CD4-positive, alpha-beta T cell (primary cell): ENCODE measurements around the gene SNX25. TPM values are rescaled to one million over a fixed set of nuclear protein-coding genes. Genes with fewer than 3 reads are reported as not detected.

Source experiments
- ATAC-seq: fragments of 200-7000 bp; cut with Tn5 transposase; one replicate; pipeline ENCODE4 v1.10.0; 2022; ENCODE audit warnings: mild to moderate bottlenecking; ENCODE audit not compliant: poor library complexity
- CTCF ChIA-PET: fragments of 350-600 bp; sonication (Branson Sonifier 250); formaldehyde crosslinking; loops from one replicate; lab custom pipeline; 2021; ENCODE audit warnings: antibody characterized with exemption, inconsistent platforms; lab: Charles Lee
- POLR2A ChIA-PET: fragments of 350-600 bp; sonication (Branson Sonifier 250); formaldehyde crosslinking; loops from one replicate; lab custom pipeline; 2021; ENCODE audit warnings: antibody characterized with exemption, inconsistent platforms; lab: Charles Lee
- DNase-seq, 14 experiments: peaks; one replicate each; pipeline ENCODE4 v3.0.0-alpha.2; 2013 to 2020; ENCODE audit warnings: mixed read lengths in 2 of 14
- H3K27ac ChIP-seq, 2 donors: one replicate each; pipeline versions ENCODE4 v1.5.1 to v1.7.0; 2013; ENCODE audit warnings: low read length in 2 of 2, low read depth in 1 of 2, mild to moderate bottlenecking in 1 of 2
- H3K27me3 ChIP-seq, 2 experiments: 1 replicate in 1 of 2; 2 replicates in 1 of 2; pipeline versions ENCODE4 v1.6.1 to v1.7.0; 2013; ENCODE audit warnings: low read length in 2 of 2, control low read depth in 1 of 2, mild to moderate bottlenecking in 1 of 2, moderate library complexity in 1 of 2; ENCODE audit not compliant: insufficient read depth in 2 of 2, control insufficient read depth in 1 of 2
- H3K36me3 ChIP-seq: one replicate; pipeline ENCODE4 v1.6.1; 2013; ENCODE audit warnings: low read length, control low read depth; ENCODE audit not compliant: insufficient read depth
- H3K4me1 ChIP-seq: one replicate; pipeline ENCODE4 v1.6.1; 2013; ENCODE audit warnings: low read length, control low read depth; ENCODE audit not compliant: insufficient read depth
- H3K4me3 ChIP-seq: one replicate; pipeline ENCODE4 v1.5.1; 2013; ENCODE audit warnings: mild to moderate bottlenecking, low read length, moderate library complexity
- H3K9me3 ChIP-seq, 2 experiments: 1 replicate in 1 of 2; 2 replicates in 1 of 2; pipeline versions ENCODE4 v1.6.1 to v1.7.0; 2013; ENCODE audit warnings: low read length in 2 of 2, mild to moderate bottlenecking in 2 of 2, control low read depth in 1 of 2, moderate library complexity in 1 of 2; ENCODE audit not compliant: control insufficient read depth in 1 of 2, insufficient read depth in 1 of 2
- H3K27ac Mint-ChIP-seq: one replicate; pipeline ENCODE4 v1.8.0; 2020; ENCODE audit warnings: mixed read lengths
- H3K27me3 Mint-ChIP-seq: one replicate; pipeline ENCODE4 v1.8.0; 2021; ENCODE audit warnings: mixed read lengths
- H3K36me3 Mint-ChIP-seq: one replicate; pipeline ENCODE4 v1.8.0; 2021; ENCODE audit warnings: low read depth, mixed read lengths
- H3K4me1 Mint-ChIP-seq: one replicate; pipeline ENCODE4 v1.8.0; 2021; ENCODE audit warnings: low read depth, mixed read lengths
- H3K4me3 Mint-ChIP-seq: one replicate; pipeline ENCODE4 v1.8.0; 2020; ENCODE audit warnings: mild to moderate bottlenecking, mixed read lengths
- H3K9me3 Mint-ChIP-seq: one replicate; pipeline ENCODE4 v1.8.0; 2020; ENCODE audit warnings: mixed read lengths
- CTCF ChIP-seq: fragments of 200-600 bp; IDR thresholded peaks from one replicate; pipeline ENCODE4 v1.8.0; 2022; ENCODE audit warnings: antibody characterized with exemption, mild to moderate bottlenecking
- intact Hi-C, 2 experiments: fragments of 100-400 bp; cut with DNase I in 1 of 2; cut with micrococcal nuclease in 1 of 2; formaldehyde crosslinking; loops; one replicate each; pipeline versions ENCODE4 v1.15.1 to v1.9.0; 2023 to 2025; cut with DNase I, micrococcal nuclease
- total RNA-seq, 174 experiments: library from RNA in 2 of 174; stranded (reverse) in 2 of 174; gene quantifications; one replicate each; pipeline ENCODE4 v1.2.3 and lab custom pipeline; 2021 to 2026

Gene SNX25
- total RNA-seq, 2 experiments from 2014 or later, result 7.9 to 9.1 TPM

- ATAC-seq (no peak), DNase-seq (no peak)
- ChIA-PET CTCF (interaction anchor here (2.0 kb wide), 1 partner anchor 21 kb away, joined by 4 read pairs; no protein-coding TSS in a partner anchor), POLR2A (interaction anchor here (1.6 to 2.0 kb wide), 2 partner anchors 8 to 21 kb away, joined by 4 to 13 read pairs; partner anchors contain the start of genes ANKRD37 and LRP2BP)
- no peaks in the 10 kb centered on the region for H3K9me3 Mint-ChIP-seq
- Histone ChIP-seq H3K36me3 (peaks cover 43% of the 10 kb centered on the region), H3K27ac (no peak overlapping the region), H3K9me3 (no peaks in the 10 kb centered on the region), H3K27me3 (no peaks in the 10 kb centered on the region), H3K4me1 (no peaks in the 10 kb centered on the region), H3K4me3 (no peak overlapping the region)
- intact Hi-C loops, result no loop called here
- H3K27ac Mint-ChIP-seq, result no peak overlapping the region
- H3K4me1 Mint-ChIP-seq, result no peaks in the 10 kb centered on the region
- H3K36me3 Mint-ChIP-seq, result peaks cover 72% of the 10 kb centered on the region
- no peak overlapping the region for H3K4me3 Mint-ChIP-seq
- no peaks in the 10 kb centered on the region for H3K27me3 Mint-ChIP-seq
- no peak for TF ChIP-seq CTCF
Observed at GRCh38 chr4:185404031-185404430, 194.6 kb downstream of the SNX25 start.

- Histone ChIP-seq H3K36me3 (peaks cover 48% of the 10 kb centered on the region), H3K27ac (no peak overlapping the region), H3K9me3 (no peaks in the 10 kb centered on the region), H3K4me1 (no peaks in the 10 kb centered on the region), H3K4me3 (no peak overlapping the region), H3K27me3 (no peaks in the 10 kb centered on the region)
- no peak for TF ChIP-seq CTCF
- DNase-seq (no peak), ATAC-seq (no peak)
- Mint-ChIP-seq H3K9me3 (no peaks in the 10 kb centered on the region), H3K4me3 (no peak overlapping the region), H3K4me1 (no peaks in the 10 kb centered on the region), H3K27ac (no peak overlapping the region), H3K36me3 (peaks cover 66% of the 10 kb centered on the region), H3K27me3 (no peaks in the 10 kb centered on the region)
- POLR2A ChIA-PET, result interaction anchor here (1.7 to 2.0 kb wide), 2 partner anchors 10 to 20 kb away, joined by 5 to 13 read pairs; partner anchors contain the start of genes ANKRD37 and LRP2BP
- CTCF ChIA-PET, result interaction anchor here (1.6 kb wide), 1 partner anchor 9 kb away, joined by 6 read pairs; the partner anchor contains the start of genes ANKRD37 and LRP2BP
- intact Hi-C loops, result no loop called here
Observed at GRCh38 chr4:185405296-185405999, 196.1 kb downstream of the SNX25 start.

GRCh38 chr4:185408432-185408831 lies 199.0 kb downstream of the SNX25 start:
- Mint-ChIP-seq H3K27ac (no peak overlapping the region), H3K27me3 (no peaks in the 10 kb centered on the region), H3K9me3 (no peaks in the 10 kb centered on the region), H3K36me3 (peaks cover 64% of the 10 kb centered on the region), H3K4me3 (no peak overlapping the region), H3K4me1 (no peaks in the 10 kb centered on the region)
- no peaks in the 10 kb centered on the region for H3K4me1 ChIP-seq
- no peaks in the 10 kb centered on the region for H3K9me3 ChIP-seq
- ATAC-seq, result no peak
- CTCF ChIA-PET, result no interaction called here
- no peak for TF ChIP-seq CTCF
- H3K27me3 ChIP-seq, result no peaks in the 10 kb centered on the region
- H3K4me3 ChIP-seq, result no peak overlapping the region
- POLR2A ChIA-PET, result no interaction called here
- intact Hi-C loops, result no loop called here
- DNase-seq, result no peak
- no peak overlapping the region for H3K27ac ChIP-seq
- H3K36me3 ChIP-seq, result peaks cover 47% of the 10 kb centered on the region
